ENCODE measurements around the gene SIRT1. TPM values are rescaled to one million over a fixed set of nuclear protein-coding genes. Genes with fewer than 3 reads are reported as not detected.
"Not testable (repeated sequence)": the region's sequence is repeated elsewhere in the genome, so short reads cannot be mapped to it uniquely, and the experiment has no call there.

SIRT1 gene
- total RNA-seq (10 to 100 TPM in 4 of 6 donors, 1 to 10 TPM in 2; 8.7 to 15.9 (median 10.6) TPM), polyA plus RNA-seq (1 to 10 TPM; 4.8 to 8.9 TPM)

DNA sequence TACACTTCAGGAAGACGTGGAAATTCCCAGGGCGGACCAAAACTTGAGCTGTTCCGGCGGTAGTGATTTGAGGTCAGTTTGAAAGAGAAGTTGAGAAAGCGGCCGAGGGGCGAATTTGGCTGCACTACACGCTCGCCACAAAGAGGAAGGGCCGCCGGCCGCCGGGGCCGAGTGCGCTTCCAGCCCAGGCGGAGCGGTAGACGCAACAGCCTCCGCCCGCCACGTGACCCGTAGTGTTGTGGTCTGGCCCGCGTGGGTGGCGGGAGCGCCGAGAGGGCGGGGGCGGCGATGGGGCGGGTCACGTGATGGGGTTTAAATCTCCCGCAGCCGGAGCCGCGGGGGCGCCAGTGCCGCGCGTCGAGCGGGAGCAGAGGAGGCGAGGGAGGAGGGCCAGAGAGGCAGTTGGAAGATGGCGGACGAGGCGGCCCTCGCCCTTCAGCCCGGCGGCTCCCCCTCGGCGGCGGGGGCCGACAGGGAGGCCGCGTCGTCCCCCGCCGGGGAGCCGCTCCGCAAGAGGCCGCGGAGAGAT lies at the start of gene SIRT1:
Gene SIRT1, plus strand, starts transcription at position 344 of the 529 bp plus-strand sequence. Its CDS starts 66 bp downstream, at position 410.
- ATAC-seq (peak; percentile 87 to 95 (median 89)), FAIRE-seq (no peak), DNase-seq (peak; percentile 96 to 98 (median 98))
- H3K27ac ChIP-seq: peak within 1 kb of the TSS; percentile 71 to 97 (median 90)
- H3K36me3 ChIP-seq: peaks cover 0 to 11% (median 7%) of the 10 kb centered on the region in 3 donors
- H3K4me3 ChIP-seq: peak within 1 kb of the TSS; percentile 53 to 76 (median 69)
- no peaks in the 10 kb centered on the region for H3K9me3 ChIP-seq
- intact Hi-C loops (cut with DNase I): no loop called here
- WGBS, 2 donors: 0 to 1% methylated on average over 31 to 62 of the region's 62 CpGs
- no peak for TF ChIP-seq CTCF (IDR thresholded peaks at IDR 0.05)
- H3K27me3 ChIP-seq: no peaks in the 10 kb centered on the region
- H3K4me1 ChIP-seq: peaks cover 0 to 18% (median 14%) of the 10 kb centered on the region in 3 donors

DNA sequence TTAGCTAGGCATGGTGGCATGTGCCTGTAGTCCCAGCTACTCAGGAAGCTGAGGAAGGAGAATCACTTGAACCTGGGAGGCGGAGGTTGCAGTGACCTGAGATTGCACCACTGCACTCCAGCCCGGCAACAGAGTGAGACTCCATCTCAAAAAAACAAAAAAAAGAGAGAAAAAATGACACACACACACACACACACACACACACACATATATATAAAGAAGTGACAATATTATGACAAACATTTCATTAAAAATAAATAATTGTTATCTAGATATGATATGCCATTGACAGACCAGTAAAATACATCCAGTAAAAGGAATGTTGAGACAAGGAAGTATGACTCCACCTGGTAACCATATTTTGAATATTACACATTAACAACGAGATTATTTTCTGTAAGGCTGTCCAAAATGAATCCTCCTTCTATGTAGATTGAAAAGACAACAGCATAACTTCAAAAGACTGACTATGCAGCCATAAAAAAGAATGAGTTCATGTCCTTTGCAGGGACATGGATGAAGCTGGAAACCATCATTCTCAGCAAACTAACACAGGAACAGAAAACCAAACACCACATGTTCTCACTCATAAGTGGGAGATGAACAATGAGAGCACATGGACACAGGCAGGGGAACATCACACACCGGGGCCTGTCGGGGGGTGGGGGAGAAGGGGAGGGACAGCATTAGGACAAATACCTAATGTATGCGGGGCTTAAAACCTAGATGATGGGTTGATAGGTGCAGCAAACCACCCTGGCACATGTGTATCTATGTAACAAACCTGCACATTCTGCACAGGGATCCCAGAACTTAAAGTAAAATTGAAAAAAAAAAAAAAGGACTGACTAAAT lies 48.7 kb upstream of the SIRT1 start:
- peak overlapping the region in 1 of 4 donors; percentile 75 for H3K27ac ChIP-seq

DNA sequence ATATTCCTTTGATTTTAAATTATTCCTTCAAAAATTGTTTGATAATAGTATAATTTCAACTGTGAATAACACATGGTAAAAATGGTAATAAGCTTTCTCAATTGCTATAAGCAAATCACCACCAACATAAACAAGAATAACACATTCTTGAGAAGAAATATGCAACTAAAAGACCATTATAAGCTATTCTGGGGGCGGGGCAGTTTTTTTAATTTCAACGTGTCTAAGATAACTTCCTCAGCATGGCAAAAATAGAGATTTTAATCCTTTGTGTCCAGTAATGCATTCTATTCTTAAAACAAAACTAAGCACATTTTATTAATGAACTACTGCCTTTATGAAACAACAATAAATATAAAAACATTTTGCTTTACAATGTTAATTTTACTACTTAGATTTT lies 48.0 kb upstream of the SIRT1 start:
- peaks cover 0 to 4% (median 0%) of the 10 kb centered on the region in 3 donors for H3K4me1 ChIP-seq
- H3K27me3 ChIP-seq: no peaks in the 10 kb centered on the region
- H3K27ac ChIP-seq: peak overlapping the region in 1 of 4 donors; percentile 75
- intact Hi-C loops (cut with DNase I): no loop called here
- TF ChIP-seq CTCF (IDR thresholded peaks at IDR 0.05): no peak
- no peak for DNase-seq
- no peaks in the 10 kb centered on the region for H3K36me3 ChIP-seq
- peak overlapping the region in 2 of 4 donors; percentile 34 to 46 for H3K4me3 ChIP-seq
- H3K9me3 ChIP-seq: peaks cover 0 to under 1% (median 0%) of the 10 kb centered on the region in 4 donors
- ATAC-seq: no peak
- FAIRE-seq: no peak
- WGBS, 2 donors: 21 to 27% methylated on average over 2 of the region's 2 CpGs

More for the DNA sequence above, 48.7 kb upstream of the SIRT1 start:
- H3K9me3 ChIP-seq; DNase-seq; FAIRE-seq; H3K4me1 ChIP-seq; intact Hi-C loops (cut with DNase I); H3K27me3 ChIP-seq; H3K36me3 ChIP-seq: not testable (repeated sequence)
- peak overlapping the region in 1 of 4 donors; percentile 46 for H3K4me3 ChIP-seq
- ATAC-seq: peak in 3 of 4 donors; percentile 15 to 37 (median 33)
- WGBS, 2 donors: 41% methylated on average over 6 of the region's 6 CpGs

DNA sequence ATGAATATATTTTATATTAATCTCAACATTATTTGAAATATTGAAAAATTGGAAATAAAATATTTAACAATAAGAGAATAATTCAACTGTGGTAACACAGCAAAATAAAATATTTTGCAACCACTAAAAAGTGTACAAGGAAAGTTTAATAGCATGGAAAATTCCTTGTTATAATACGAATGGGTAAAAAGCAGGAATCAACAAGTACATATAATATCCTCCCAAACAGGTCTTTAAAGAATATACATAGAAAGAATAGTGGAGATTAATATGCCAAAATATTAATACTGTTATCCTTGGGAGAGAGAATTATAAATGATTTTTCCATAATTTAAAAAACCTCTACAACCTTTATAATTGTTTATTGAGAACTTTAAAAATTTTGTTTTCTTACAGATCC lies 47.5 kb upstream of the SIRT1 start:
- WGBS, 2 donors: 37 to 38% methylated on average over 1 of the region's 1 CpG
- ATAC-seq (no peak), FAIRE-seq (no peak), DNase-seq (no peak)
- Histone ChIP-seq H3K4me3 (peak overlapping the region; percentile 2 to 46 (median 18)), H3K27ac (peak overlapping the region in 2 of 4 donors; percentile 48 to 75), H3K9me3 (peaks cover 0 to 3% (median 0%) of the 10 kb centered on the region in 4 donors), H3K27me3 (no peaks in the 10 kb centered on the region), H3K4me1 (peaks cover 0 to 4% (median 0%) of the 10 kb centered on the region in 3 donors), H3K36me3 (no peaks in the 10 kb centered on the region)
- no peak for TF ChIP-seq CTCF (IDR thresholded peaks at IDR 0.05)
- intact Hi-C loops (cut with DNase I): no loop called here

DNA sequence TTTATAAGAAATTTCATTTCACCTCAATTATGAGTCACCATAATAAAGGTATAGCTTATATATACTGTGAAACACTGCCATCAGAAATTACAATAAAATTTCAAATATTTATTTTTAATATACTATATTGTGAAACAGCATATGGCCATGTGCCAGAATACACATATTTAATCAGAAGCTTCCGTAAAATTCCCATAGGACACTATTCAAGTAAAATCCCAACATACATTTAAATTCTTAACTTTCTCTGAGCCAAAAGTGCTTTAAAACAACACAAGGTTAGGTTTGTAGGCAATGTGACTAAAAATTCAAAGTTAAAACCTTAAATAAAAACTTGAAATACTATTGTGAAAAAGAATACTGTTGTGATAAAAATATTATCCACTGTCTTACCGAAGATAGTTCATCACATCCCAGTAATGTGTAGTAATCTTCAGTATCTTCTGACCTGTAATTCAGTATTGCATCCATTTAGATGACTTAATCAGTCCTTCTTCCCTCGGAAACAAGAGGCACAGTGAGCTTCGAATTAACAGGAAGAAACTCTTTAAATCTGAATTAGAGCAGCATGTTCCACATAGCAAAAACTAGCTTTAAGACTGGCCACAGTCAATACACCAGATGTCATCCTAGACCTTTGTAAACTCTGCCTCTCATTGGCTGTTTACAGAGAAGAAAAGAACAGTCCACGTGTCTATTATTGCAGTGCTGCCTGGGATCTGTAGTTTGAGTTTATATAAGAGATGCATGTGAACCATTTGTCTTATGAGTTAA lies 46.7 kb upstream of the SIRT1 start, which contains the start of gene DNAJC12:
Gene DNAJC12, minus strand, starts transcription at position 648 of the 774 bp plus-strand sequence. Its CDS starts 177 bp downstream, at position 471.
- TF ChIP-seq CTCF (IDR thresholded peaks at IDR 0.05): no peak
- Histone ChIP-seq H3K27ac (peak within 1 kb of the TSS in 2 of 4 donors; percentile 48 to 75), H3K36me3 (no peaks in the 10 kb centered on the region), H3K27me3 (no peaks in the 10 kb centered on the region), H3K4me3 (peak within 1 kb of the TSS; percentile 2 to 46 (median 18)), H3K4me1 (peaks cover 0 to 4% (median 0%) of the 10 kb centered on the region in 3 donors), H3K9me3 (peaks cover 0 to 3% (median 0%) of the 10 kb centered on the region in 4 donors)
- intact Hi-C loops (cut with DNase I): no loop called here
- 8% methylated on average over 5 of the region's 5 CpGs for WGBS, 2 donors
- ATAC-seq (peak; percentile 94 to 97 (median 95)), FAIRE-seq (no peak), DNase-seq (peak in 2 of 6 donors; percentile 15 to 30)

GRCh38 chr10:67839511-67839910 lies 44.9 kb upstream of the SIRT1 start:
- 93 to 98% methylated on average over 12 of the region's 12 CpGs for WGBS, 2 donors
- ATAC-seq; H3K9me3 ChIP-seq; FAIRE-seq; H3K36me3 ChIP-seq; H3K4me3 ChIP-seq; DNase-seq; intact Hi-C loops (cut with DNase I); H3K27ac ChIP-seq; H3K27me3 ChIP-seq; H3K4me1 ChIP-seq: not testable (repeated sequence)
